HG03139 (cell line): ENCODE data around the gene ACO2.
"Not testable (repeated sequence)": the region's sequence is repeated elsewhere in the genome, so short reads cannot be mapped to it uniquely, and the experiment has no call there.

Experiments
- ATAC-seq: cut with Tn5 transposase; IDR thresholded peaks from one replicate; pipeline ENCODE4 v1.9.1; 2021; ENCODE audit not compliant: unreplicated experiment

ACO2 gene

GRCh38 chr22:41564563-41564962, 95.6 kb downstream of the ACO2 start:
- ATAC-seq, result no peak

- ATAC-seq, result no peak
These were observed 96.6 kb downstream of the ACO2 start for GRCh38 chr22:41565403-41566054.

GRCh38 chr22:41567512-41567768, 98.5 kb downstream of the ACO2 start:
- ATAC-seq, result no peak

GRCh38 chr22:41568811-41569210, 99.9 kb downstream of the ACO2 start:
- ATAC-seq, result no peak

GRCh38 chr22:41570221-41570620, 101.3 kb downstream of the ACO2 start:
- no peak for ATAC-seq

GRCh38 chr22:41571786-41572185, 102.9 kb downstream of the ACO2 start:
- no peak for ATAC-seq

GRCh38 chr22:41572305-41572704, 103.4 kb downstream of the ACO2 start:
- ATAC-seq, result not testable (repeated sequence)

GRCh38 chr22:41573677-41574076, 104.8 kb downstream of the ACO2 start:
- no peak for ATAC-seq

GRCh38 chr22:41574847-41575381, 106.0 kb downstream of the ACO2 start:
- ATAC-seq, result no peak

- ATAC-seq, result no peak
These were observed 106.6 kb downstream of the ACO2 start for GRCh38 chr22:41575533-41575932.

GRCh38 chr22:41576877-41577276, 108.0 kb downstream of the ACO2 start:
- no peak for ATAC-seq

- no peak for ATAC-seq
These were observed 109.2 kb downstream of the ACO2 start for GRCh38 chr22:41578114-41578513.
